M059J (cell line): ENCODE data around the gene CDC20. TPM values are rescaled to one million over a fixed set of nuclear protein-coding genes. Genes with fewer than 3 reads are reported as not detected.
A peak's percentile ranks its signal among the peaks of the same experiment; 100 is the strongest.
"Not testable (repeated sequence)": the region's sequence is repeated elsewhere in the genome, so short reads cannot be mapped to it uniquely, and the experiment has no call there.

ENCODE experiments used
- DNase-seq: peaks from one replicate; pipeline ENCODE4 v3.0.0-alpha.2; 2012; ENCODE audit warnings: low read depth
- total RNA-seq: library from RNA; depleted of rRNA; stranded (reverse); fragments of >200 nt; shearing (Covaris generic); gene quantifications from 2 replicates; pipeline ENCODE4 v1.2.3, GENCODE V29; 2014

CDC20 gene
- total RNA-seq, 1 experiment from 2014 or later = 274 TPM

- DNase-seq = peak; percentile 70
Observed at GRCh38 chr1:43358121-43358745, 548 bp upstream of the CDC20 start.

GRCh38 chr1:43359696-43360095 is 915 bp downstream of the CDC20 start:
- DNase-seq = peak; percentile 71

- no peak for DNase-seq
Observed at GRCh38 chr1:43360616-43361015, 1.8 kb downstream of the CDC20 start.

- peak; percentile 66 for DNase-seq
Observed at GRCh38 chr1:43363283-43363934, 4.6 kb downstream of the CDC20 start.

- DNase-seq = no peak
Observed at GRCh38 chr1:43363935-43364525, 5.2 kb downstream of the CDC20 start.

- DNase-seq = no peak
Observed at GRCh38 chr1:43365678-43366077, 6.9 kb downstream of the CDC20 start.

- no peak for DNase-seq
Observed at GRCh38 chr1:43366179-43366578, 7.4 kb downstream of the CDC20 start.

GRCh38 chr1:43366601-43367025 is 7.8 kb downstream of the CDC20 start:
- DNase-seq = no peak

GRCh38 chr1:43367026-43367903 is 8.5 kb downstream of the CDC20 start:
- DNase-seq = no peak

- DNase-seq = peak; percentile 95
Observed at GRCh38 chr1:43367904-43368645, 9.3 kb downstream of the CDC20 start, which contains the start of gene ELOVL1. Gene ELOVL1, minus strand, starts transcription at chr1:43368011. Its CDS starts 2,402 bp downstream, at chr1:43365609.

GRCh38 chr1:43368646-43369020 is 9.9 kb downstream of the CDC20 start:
- DNase-seq = no peak

- DNase-seq = not testable (repeated sequence)
Observed at GRCh38 chr1:43369779-43370178, 11.0 kb downstream of the CDC20 start.

- no peak for DNase-seq
Observed at GRCh38 chr1:43370564-43370963, 11.8 kb downstream of the CDC20 start.

- peak; percentile 70 for DNase-seq
Observed at GRCh38 chr1:43372172-43372571, 13.4 kb downstream of the CDC20 start.

GRCh38 chr1:43373066-43373940 is 14.5 kb downstream of the CDC20 start:
- DNase-seq = peak; percentile 86

GRCh38 chr1:43376723-43377235 is 18.0 kb downstream of the CDC20 start:
- DNase-seq = no peak

- no peak for DNase-seq
Observed at GRCh38 chr1:43377831-43378230, 19.1 kb downstream of the CDC20 start.

- no peak for DNase-seq
Observed at GRCh38 chr1:43379476-43379875, 20.7 kb downstream of the CDC20 start.

GRCh38 chr1:43381612-43382011 is 22.8 kb downstream of the CDC20 start:
- peak; percentile 36 for DNase-seq
